ENCODE data around the gene LATS2.
"Not testable (repeated sequence)": the region's sequence is repeated elsewhere in the genome, so short reads cannot be mapped to it uniquely, and the experiment has no call there.

DNA sequence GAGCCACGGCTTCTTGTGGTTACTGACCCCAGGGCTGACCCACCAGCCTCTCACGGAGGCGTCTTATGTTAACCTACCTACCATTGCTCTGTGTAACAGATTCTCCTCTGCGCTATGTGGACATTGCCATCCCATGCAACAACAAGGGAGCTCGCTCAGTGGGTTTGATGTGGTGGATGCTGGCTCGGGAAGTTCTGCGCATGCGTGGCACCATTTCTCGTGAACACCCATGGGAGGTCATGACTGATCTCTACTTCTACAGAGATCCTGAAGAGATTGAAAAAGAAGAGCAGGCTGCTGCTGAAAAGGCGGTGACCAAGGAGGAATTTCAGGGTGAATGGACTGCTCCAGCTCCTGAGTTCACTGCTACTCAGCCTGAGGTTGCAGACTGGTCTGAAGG, 99.7 kb downstream of the LATS2 start:
- TF ChIP-seq CTCF, POLR2A (IDR thresholded peaks at IDR 0.05): not testable (repeated sequence)
